ENCODE results near the gene UBR2.

Gene UBR2

GRCh38 chr6:42563697-42564505, at the start of gene UBR2:
TSS of gene UBR2 (plus strand) at chr6:42564029. CDS start at chr6:42564320, 291 bp downstream.
- peak; percentile 98 to 99 (median 99) for DNase-seq

GRCh38 chr6:42514745-42515144, 49.1 kb upstream of the UBR2 start:
- DNase-seq, result peak; percentile 75 to 89 (median 84)

- no peak for DNase-seq
Measured at GRCh38 chr6:42519779-42520178, 44.0 kb upstream of the UBR2 start.

GRCh38 chr6:42520786-42521607, 42.8 kb upstream of the UBR2 start:
- DNase-seq, result peak; percentile 70 to 93 (median 88)

DNA sequence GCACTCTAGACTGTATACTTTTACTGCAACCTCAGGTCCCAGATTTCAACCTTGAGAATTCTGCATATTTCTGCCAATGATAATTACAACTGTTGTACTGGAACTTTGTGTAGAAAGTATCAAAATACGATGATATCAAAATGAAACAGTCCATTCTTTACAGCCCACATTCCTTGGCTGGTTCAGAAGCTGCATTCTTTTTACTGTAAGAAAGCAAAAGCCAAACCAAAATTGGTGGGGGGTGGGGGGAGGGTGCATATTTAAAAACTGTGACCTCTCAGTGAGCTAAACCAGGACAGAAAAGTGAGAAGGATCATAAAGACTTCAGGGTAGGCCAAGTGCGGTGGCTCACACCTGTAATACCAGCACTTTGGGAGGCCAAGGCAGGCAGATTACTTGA, 41.8 kb upstream of the UBR2 start:
- DNase-seq, result no peak

- DNase-seq, result peak in 1 of 3 donors; percentile 15
Measured at GRCh38 chr6:42522942-42523814, 40.7 kb upstream of the UBR2 start.

DNA sequence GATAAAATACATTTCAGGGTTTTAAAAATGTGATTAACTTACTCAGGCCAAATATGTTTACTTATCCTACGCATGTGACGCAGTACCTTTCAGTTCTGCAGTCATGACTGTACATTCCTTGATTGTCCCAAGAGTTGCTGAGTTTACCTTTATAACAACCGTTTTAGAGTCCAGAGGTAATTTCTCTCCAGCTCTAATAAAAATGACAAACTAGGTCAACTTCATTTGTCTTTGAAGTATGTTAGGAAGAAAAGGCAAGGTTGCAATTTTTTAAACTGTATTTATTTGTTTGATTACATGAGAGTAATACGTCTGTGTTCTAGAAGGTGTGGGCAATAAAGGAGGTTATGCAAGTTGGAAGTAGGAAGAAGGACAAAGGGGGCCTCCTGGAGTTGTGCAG, 38.6 kb upstream of the UBR2 start:
- DNase-seq, result peak in 1 of 3 donors; percentile 15

DNA sequence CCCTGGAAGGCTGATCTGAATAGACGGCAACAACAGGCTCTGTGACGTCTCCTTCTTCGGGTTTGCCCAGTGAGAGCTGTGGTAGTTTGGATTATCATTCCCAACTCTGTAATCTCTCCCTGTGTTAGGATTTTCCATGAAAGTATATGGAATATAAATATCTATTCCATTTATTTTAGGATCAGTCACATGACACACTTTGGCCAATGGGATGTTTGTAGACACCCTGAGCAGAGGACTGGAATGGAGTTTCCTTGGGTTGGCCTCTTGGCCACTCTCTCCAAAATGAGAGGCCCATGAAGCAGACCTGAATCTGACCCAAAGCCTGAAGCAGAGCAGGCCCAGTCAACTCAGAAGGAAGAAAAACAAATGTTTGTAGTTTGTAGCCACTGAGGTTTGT, 37.2 kb upstream of the UBR2 start:
- DNase-seq, result peak in 1 of 3 donors; percentile 15

DNA sequence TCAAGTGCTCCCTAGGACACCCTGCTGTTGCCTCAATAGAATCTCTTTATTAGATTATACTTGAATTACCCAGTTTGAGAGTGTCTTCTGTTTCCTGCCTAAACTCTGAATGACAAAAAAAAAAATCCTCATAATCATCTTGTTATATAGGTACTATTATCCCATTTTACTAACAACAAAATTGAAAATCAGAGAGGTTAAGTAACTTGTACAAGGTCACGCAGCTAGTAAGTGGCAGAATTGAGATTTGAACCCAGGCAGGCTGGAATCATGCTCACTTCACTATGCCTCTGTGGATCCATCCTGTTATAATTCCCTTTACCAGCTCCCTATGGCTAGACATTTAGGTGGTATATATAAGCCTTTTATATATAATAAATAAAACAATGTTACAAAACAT, 36.6 kb upstream of the UBR2 start:
- DNase-seq, result no peak

DNA sequence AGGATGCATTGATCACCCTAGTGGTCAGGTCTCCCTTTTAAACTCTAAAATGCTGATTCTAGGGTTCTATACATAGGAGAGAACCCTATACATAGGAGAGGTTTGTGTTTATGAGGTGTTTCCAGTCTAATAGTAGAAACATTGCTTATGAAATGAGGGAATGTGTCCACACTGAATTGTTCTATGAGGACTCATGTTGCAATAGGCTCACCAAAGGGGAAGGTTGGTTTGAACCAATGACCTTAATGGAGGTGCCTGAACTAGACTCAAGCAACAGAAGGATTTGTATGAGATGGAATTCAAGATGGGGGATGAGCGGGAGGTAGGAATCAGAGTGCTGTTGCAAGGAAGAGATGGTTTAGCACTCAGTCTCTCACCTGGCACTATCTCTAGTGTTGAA, 33.5 kb upstream of the UBR2 start:
- peak in 1 of 3 donors; percentile 28 for DNase-seq

DNA sequence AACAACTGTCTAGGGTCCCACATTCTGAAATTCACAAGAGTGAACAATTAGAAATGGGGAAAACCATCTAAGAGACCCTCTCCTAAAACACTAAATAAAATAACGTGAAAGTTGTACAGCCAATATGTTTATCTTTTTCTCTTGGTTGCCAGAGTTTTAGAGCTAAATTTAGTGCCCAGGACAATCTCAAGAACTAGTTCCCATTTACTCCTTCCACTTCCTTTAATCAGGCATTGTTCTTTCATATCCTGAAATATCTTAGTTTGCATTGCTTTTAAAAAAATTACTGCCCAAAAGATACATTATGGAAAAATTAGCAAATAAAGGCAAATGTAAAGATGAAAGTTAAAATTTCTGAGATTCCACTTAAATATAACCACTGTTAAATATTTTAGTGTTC, 33.1 kb upstream of the UBR2 start:
- peak in 1 of 3 donors; percentile 31 for DNase-seq

DNA sequence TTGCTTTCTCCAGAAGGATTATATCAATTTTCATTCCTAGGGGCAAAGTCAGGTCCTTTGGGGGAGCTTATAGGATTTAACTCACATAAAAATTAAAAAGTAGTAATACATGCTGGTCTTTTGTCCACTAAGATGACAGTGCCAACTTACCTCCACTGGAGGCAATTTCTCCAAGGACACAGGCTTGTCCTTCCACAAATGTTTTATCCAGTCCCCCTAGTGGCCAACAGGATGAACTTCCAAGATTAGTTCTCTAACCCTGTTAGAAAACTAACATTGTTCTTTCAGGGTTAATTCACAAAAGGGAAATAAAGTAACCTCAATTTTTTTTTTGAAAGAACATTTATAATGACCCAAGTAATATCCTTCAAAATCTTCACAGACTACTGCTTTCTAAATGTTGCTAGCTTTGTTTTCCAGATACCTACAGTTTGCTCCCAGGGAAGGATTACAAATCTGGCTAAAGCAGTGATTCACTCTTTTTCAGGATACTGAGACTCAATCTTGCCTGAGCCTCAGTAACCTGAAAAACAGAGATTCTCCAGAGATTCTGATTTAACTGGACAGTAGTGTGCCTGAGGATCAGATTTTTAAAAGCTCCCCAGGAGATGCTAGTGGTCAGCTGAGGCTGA, 31.7 kb upstream of the UBR2 start:
- peak; percentile 75 to 87 (median 78) for DNase-seq

- no peak for DNase-seq
Measured at GRCh38 chr6:42533794-42534193, 30.0 kb upstream of the UBR2 start.

DNA sequence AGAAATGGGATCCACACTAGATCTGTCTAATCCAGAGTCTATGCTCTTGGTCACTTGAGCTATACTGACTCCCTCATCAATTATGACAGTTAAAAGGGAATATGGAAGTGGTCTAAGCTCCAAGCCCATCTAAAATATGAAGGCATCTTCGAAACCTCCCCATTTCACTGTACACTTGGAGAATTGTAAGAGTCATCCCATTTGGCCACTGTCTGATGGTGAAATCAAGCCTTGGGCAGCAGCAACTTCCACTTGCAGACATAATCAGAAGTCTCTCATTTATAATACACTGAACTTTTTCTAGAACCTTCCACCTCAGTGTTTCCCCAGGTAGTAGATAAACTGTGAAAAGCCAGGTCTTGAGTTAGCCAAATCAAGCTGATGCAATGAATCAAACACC, 26.3 kb upstream of the UBR2 start:
- peak in 1 of 3 donors; percentile 61 for DNase-seq

DNA sequence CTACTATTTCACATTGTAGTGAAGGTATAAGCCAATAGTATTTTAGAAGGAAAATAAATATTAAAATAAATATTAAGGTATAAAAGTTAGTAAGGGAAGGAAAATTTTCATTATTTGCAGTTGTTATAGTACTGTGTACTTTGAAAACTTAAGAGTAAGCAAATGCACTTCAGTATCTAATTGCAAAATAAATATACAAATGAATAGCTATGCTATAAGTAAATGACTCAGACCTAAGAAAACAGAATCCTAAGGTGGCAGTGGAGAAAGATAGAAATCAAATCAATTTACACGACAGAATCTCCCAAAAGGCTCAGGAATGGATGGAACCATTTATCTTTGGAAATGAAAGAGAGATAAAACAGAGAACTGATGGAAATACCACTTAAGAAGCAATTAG, 24.7 kb upstream of the UBR2 start:
- DNase-seq, result no peak

GRCh38 chr6:42545226-42545773, 18.5 kb upstream of the UBR2 start:
- DNase-seq, result peak; percentile 64 to 86 (median 83)

DNA sequence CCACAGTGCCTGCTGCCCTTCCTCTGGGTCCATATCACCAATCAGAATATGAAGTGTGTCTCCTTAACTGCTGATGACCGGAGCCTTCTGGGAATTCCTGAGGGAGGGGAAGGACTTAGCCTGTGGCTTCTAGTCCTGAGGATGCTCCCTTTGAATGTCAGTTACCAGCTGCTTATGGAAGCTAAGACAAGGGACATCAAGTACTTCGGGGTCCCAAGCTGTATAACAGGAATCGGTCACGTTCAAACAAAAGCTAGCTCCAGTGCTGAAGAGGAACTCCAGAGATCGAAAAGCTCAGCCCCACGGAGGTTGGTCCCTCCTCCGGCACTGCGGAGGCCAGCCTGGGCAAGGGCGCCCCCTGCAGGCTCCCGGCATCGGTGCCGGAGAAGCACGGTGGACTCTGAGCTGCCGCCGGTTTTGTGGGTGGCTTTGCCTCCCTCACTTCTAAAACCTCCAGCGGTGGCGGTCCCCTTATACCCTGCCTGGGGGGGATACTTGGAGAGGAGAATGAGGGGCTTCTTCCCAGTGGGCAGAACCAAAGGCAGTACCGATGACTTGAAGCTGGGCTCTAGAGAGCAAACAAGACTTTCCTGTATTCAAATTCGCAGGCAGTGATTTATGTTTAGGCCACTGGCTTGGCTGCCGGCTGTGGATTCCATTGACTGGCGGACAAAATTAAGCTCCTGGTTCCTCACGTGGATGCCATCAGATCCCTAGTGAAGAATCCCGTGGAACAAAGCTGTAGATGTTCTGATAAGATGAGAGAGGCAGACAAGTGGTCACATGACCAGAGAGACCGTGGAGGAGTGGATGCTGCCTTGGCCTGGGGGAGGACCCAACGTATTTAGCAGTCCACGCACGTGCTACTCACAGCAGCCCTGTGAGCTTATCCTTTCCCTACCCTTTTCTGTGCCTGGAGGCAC, 16.2 kb upstream of the UBR2 start:
- peak; percentile 87 to 94 (median 93) for DNase-seq

DNA sequence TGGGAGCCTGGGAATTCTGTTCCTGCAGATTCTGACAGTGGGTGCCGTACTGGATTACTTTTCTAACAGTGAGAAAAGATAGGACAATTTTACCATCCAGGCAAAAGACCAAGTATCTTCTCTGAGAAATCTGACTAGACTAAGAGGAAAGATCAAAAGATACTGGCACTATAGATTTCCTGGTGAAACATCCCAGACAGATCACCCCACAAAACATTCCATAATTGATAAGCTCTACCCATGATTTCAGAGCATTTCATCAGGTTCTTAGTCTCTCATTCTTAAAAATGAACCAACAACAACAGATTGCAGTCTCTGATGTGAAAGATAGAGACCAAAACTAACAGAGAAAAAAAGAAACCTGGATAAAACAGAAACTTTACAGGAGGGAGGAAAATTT, 13.6 kb upstream of the UBR2 start:
- DNase-seq, result no peak

DNA sequence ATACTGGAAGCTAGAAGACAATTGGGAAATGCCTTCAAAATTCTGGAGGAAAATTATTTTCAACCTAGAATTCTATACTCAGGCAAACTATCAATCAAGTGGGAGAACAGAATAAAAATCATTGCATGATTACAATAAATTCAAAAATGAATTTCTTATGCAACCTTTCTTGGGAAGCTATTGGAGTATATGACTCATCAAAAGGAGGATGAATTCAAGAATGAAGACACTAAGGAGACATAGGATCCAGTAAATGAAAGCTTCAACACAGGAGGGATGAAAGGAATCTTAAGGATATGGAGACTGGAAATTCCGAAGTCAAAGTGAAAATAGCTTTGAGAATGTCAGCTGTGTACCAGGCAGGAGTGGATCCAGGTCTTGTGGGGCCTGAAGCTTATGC, 12.6 kb upstream of the UBR2 start:
- DNase-seq, result no peak

- no peak for DNase-seq
Measured at GRCh38 chr6:42552380-42552779, 11.4 kb upstream of the UBR2 start.
